Amniotic epithelial cell (primary cell): Measurements from ENCODE around the gene CYB561D1.
"Not testable (repeated sequence)": the region's sequence is repeated elsewhere in the genome, so short reads cannot be mapped to it uniquely, and the experiment has no call there.

Source experiments
- DNase-seq: peaks from one replicate; pipeline ENCODE4 v3.0.0-alpha.2; 2010; ENCODE audit warnings: low read depth

CYB561D1 gene, protein sequence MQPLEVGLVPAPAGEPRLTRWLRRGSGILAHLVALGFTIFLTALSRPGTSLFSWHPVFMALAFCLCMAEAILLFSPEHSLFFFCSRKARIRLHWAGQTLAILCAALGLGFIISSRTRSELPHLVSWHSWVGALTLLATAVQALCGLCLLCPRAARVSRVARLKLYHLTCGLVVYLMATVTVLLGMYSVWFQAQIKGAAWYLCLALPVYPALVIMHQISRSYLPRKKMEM

GRCh38 chr1:109493805-109494539, at the start of gene CYB561D1:
CYB561D1 (plus strand) TSS chr1:109494094; CDS start chr1:109494140, 46 bp downstream.
- DNase-seq: peak; percentile 68

DNA sequence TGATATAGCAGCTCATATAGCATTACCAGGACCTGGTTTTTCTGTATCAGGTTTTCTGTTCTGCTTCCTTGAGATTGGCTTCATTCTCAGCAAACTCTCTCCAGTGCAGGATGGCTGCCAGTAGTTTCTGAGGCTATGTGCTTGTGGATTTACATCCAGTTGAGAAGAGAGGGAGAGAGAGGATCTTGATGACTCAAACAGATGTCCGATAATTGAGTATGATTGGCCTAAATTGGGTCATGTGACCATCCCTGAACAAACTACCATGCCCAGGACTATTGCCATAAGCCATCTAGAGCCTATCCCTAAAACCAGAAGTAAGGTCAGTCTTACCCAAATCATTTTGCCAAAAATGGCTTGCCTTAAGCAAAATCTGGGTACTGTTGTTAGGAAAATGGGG, 49.5 kb upstream of the CYB561D1 start:
- DNase-seq: peak; percentile 5

GRCh38 chr1:109445949-109446695, 47.8 kb upstream of the CYB561D1 start:
- peak; percentile 8 for DNase-seq

DNA sequence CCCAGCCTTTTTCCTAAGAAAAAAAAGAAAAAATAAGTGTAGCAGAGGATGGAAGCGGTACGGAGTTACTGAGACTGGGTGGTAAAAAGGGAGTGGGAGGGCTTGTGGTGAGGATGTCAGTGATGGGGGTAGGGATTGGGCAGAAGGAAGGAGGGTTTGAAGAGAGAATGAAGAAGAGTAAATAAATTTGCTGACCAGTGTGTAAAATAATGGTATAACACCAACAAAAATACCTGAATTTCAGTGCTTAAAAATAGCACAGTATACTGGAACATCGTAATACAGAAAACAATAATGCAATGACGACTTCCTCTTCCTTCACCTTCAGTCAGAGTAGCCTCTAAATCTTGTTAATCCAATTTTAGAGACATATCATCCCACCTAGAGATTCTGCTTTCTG, 46.4 kb upstream of the CYB561D1 start:
- DNase-seq: no peak

DNA sequence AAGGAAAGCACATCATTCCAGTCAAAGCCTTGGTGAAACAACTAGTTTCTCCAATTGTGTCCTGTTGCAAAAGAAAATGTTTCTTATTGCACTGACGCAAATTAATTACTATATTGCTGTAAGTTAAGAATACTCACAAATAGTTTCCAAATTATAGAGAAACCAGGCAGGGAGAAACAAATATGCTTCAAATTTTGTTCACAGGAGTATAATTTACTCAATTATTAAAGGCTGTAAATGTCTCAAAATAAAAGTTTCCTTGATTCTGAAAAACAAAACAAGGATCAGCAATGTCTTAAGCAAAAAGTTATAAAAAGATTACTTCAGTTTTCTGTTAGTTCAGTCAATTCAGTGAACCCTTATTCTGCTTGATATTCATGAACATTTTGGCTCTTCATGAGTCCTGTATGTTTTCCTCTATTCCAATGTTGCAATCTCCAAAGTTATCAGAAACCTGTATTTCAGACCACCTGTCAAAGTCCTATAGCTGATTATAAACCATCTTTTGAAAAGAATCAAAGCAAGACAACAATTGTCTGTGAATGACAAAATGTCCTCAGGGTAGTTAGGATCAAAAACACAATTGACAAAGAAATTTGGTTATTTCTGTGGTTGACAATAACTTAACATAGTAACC, 39.3 kb upstream of the CYB561D1 start:
- DNase-seq: peak; percentile 20

DNA sequence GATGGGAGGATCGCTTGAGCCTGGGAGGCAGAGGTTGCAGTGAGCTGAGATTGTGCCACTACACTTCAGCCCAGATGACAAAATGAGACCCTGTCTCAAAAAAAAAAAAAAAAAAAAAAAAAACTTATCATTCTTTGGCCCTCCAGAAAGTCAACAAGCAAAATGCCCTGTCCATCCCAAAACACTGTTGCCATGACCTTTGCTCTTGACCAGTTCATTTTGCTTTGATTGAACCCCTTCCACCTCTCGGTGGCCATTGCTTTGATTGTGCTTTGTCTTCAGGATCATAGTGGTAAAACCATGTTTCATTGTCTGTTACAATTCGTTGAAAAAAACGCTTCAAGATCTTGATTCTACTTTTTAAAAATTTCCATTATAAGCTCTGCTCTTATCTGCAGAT, 36.1 kb upstream of the CYB561D1 start:
- DNase-seq: no peak

DNA sequence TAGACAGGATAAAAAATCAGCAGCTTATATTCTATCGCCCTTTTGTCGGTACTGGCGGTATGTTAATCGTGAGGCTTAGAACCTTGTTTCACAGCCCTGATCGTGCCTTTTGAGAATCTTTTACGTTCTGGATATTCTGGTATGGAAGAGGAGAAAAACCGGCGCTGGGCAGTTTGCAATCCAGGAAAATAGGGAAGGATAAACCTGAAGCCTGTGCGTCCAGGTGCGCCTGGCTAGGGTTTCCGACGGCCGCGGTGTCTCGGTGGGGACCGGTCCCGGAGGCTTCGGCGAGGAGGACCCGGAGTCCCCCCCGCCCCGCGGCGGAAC, 27.8 kb upstream of the CYB561D1 start:
- DNase-seq: no peak

- DNase-seq: no peak
Observed at GRCh38 chr1:109466452-109467300, 27.2 kb upstream of the CYB561D1 start, which contains the start of gene SYPL2. SYPL2 (plus strand) TSS chr1:109466546; CDS start chr1:109466844, 298 bp downstream.

DNA sequence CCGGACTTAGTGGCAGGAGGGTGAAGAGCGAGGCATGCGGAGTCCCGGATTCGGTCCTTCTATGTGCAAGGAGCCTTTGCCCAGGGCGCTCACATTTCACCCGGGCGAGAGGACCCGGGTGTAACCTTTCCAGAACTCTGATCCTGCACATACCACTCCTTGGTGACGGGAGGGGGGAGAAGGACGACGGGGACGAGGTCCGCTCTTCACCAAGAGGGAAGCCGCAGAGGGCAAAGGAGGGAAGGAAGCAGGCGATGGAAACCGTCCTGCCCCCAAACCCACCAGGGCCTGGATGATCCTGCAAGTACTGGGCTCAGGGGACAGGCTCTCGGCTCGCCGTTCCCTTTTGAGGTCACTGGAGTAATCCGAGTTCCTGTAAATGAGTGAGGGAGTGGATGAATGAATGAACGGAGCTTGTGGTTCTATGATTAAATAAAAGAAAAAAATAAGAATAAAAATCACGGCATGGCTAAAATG, 26.6 kb upstream of the CYB561D1 start:
- DNase-seq: no peak

DNA sequence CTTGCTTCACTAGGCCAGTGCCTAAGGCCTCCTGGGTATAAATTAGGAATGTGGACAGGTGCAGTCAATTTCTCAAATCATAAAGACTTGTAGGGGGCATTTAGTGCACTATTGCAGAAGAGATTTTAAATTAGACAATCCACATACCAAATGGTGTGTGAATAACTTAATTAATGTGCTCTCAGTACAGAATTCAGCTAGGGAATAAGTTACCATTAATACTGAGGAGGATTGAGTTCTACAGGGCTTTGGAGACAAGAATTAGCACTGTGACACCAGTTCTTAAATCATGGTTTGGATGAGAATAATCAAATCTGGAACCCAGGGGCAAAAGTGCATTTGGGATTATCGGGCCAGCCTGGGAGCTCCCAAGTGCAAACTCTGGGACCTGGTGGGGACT, 25.8 kb upstream of the CYB561D1 start:
- DNase-seq: no peak

- no peak for DNase-seq
Observed at GRCh38 chr1:109468903-109469302, 25.0 kb upstream of the CYB561D1 start.

DNA sequence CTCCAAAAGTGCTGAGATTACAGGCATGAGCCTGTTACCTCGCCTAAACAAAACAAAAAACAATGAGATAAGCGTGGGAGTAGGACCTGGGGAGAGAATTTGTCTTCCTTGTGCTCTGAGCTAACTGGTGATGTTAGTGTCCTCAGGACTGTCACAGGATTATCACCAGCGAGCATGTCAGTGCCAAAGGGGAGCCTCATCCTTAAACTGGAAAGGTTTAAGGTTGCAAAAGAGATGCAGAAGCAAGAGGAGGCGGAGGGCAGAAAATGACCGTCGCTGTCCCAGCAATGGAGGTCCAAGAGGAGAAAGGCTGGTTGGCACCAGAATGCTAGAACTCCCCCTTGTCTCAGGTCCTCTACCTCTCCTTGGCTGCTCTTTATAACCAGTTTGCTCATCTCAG, 23.6 kb upstream of the CYB561D1 start:
- no peak for DNase-seq

GRCh38 chr1:109472779-109473178, 21.1 kb upstream of the CYB561D1 start:
- DNase-seq: no peak

- not testable (repeated sequence) for DNase-seq
Observed at GRCh38 chr1:109473284-109474057, 20.4 kb upstream of the CYB561D1 start.

DNA sequence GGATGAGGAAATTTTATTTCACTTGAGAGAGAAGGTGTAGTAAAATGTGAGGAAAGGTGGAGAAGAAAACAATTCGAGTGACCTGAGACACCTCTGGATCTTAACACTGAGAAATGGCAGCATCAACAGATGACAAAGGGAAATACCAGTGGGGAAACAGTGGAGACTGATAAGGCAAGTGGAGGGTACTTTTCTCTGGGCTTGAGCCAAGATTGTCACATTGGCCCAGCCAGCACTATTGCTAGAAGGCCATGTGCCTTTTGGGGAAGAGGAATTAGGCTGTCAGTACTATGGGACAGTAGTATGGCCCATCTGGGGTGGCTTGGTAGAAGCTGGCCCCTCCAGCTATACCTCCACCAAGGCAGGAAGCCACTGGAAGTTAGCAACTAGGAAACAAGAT, 19.2 kb upstream of the CYB561D1 start:
- DNase-seq: no peak

DNA sequence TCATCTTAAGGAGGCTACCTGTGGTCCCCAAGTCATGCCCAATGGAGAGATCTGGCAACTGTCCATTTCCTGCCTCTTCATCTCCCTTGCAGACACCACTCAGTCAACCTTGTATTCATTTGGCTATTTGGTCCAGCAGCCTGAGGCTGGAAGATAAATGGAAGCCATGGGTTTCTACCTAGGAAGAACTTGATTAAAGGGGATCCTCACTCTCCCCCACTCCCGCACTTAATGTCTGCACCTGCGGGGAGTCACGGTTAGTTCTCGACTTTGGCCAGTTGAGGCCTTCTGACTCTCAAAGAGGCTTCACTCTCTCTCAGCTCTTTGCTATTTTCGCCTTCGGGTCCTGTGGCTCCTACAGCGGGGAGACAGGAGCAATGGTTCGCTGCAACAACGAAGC, 18.6 kb upstream of the CYB561D1 start:
- DNase-seq: no peak

- no peak for DNase-seq
Observed at GRCh38 chr1:109476825-109477224, 17.1 kb upstream of the CYB561D1 start.

DNA sequence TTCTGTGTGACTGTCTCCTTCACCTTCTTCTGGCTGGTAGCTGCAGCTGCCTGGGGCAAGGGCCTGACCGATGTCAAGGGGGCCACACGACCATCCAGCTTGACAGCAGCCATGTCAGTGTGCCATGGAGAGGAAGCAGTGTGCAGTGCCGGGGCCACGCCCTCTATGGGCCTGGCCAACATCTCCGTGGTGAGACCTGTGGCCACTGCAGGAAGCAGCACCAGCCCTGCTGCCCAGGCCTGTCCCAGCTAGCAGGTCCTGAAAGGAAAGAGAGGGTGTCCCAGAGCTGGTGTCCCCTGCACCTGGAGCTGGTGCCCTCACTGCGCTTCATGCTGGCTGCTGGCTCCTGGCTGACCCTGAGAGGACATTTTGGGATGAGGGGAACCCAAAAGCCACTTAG, 16.1 kb upstream of the CYB561D1 start:
- DNase-seq: no peak

- DNase-seq: no peak
Observed at GRCh38 chr1:109478806-109479205, 15.1 kb upstream of the CYB561D1 start.

- DNase-seq: no peak
Observed at GRCh38 chr1:109479311-109479710, 14.6 kb upstream of the CYB561D1 start.

DNA sequence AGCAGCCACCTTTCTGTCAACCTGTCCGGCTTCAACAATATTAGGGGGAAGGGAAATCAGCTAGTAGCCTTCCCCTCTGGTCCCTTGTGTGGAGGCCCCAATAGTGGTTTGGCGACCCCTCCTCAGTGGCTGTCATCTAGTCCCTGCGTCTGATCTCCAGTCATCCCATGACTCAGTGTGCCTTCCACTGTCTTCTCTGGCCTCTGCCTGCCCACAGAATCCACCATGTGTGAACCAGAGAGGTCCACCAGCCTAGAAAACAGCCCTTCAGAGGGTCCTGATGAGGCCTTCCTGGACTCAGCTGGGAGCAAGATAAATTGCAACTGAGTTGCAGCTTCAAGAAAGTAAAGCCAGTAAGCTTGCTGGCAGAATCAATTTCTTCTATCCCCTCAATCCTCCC, 14.0 kb upstream of the CYB561D1 start:
- DNase-seq: no peak
